Cardiac fibroblast (primary cell): Measurements from ENCODE around the gene TDG.

Experiments
- DNase-seq, 2 donors: peaks; one replicate each; pipeline versions ENCODE4 v3.0.0 to v3.0.0-alpha.2; 2010; ENCODE audit warnings: low read depth in 2 of 2
- H3K4me3 ChIP-seq, 2 donors: replicated peaks in 1 of 2; 1 replicate in 1 of 2; 2 replicates in 1 of 2; pipeline ENCODE4 v1.5.1; 2011; ENCODE audit warnings: low read depth in 2 of 2, low read length in 2 of 2, mild to moderate bottlenecking in 2 of 2, moderate library complexity in 1 of 2
- TF ChIP-seq, protein P1 (sequence below): IDR thresholded peaks from one replicate; pipeline ENCODE4 v1.5.1; 2011; ENCODE audit warnings: low read depth, mild to moderate bottlenecking, low read length, inconsistent platforms

TDG gene

GRCh38 chr12:103948746-103949406 lies 16.8 kb upstream of the TDG start:
- TF ChIP-seq, protein P1, sequence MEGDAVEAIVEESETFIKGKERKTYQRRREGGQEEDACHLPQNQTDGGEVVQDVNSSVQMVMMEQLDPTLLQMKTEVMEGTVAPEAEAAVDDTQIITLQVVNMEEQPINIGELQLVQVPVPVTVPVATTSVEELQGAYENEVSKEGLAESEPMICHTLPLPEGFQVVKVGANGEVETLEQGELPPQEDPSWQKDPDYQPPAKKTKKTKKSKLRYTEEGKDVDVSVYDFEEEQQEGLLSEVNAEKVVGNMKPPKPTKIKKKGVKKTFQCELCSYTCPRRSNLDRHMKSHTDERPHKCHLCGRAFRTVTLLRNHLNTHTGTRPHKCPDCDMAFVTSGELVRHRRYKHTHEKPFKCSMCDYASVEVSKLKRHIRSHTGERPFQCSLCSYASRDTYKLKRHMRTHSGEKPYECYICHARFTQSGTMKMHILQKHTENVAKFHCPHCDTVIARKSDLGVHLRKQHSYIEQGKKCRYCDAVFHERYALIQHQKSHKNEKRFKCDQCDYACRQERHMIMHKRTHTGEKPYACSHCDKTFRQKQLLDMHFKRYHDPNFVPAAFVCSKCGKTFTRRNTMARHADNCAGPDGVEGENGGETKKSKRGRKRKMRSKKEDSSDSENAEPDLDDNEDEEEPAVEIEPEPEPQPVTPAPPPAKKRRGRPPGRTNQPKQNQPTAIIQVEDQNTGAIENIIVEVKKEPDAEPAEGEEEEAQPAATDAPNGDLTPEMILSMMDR, result no peak
- DNase-seq, result no peak

DNA sequence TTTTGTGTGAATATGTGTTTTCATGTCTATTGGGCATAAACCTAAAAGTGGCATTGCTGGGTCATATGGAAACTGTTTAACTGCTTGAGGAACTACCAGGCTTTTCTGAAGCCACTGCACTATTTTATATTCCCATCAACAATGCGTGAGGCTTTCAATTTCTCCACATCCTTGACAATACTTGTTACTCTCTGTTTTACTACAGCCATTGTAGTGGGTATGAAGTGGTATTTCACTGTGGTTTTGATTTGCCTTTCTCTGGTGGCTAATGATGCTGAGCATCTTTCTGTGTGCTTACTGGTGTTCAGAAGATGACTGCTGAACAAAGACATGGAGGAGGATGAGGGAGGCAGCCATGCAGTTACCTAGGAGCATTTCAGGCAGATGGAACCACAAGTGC lies 13.2 kb upstream of the TDG start:
- TF ChIP-seq, protein P1, result no peak
- H3K4me3 ChIP-seq, result no peak overlapping the region
- no peak for DNase-seq

More at GRCh38 chr12:103948746-103949406, 16.8 kb upstream of the TDG start:
- no peak overlapping the region for H3K4me3 ChIP-seq

GRCh38 chr12:103955811-103956508 lies 9.7 kb upstream of the TDG start:
- TF ChIP-seq, protein P1, result no peak
- H3K4me3 ChIP-seq, result peak overlapping the region; percentile 79 to 84
- DNase-seq, result peak in 1 of 2 donors; percentile 32

DNA sequence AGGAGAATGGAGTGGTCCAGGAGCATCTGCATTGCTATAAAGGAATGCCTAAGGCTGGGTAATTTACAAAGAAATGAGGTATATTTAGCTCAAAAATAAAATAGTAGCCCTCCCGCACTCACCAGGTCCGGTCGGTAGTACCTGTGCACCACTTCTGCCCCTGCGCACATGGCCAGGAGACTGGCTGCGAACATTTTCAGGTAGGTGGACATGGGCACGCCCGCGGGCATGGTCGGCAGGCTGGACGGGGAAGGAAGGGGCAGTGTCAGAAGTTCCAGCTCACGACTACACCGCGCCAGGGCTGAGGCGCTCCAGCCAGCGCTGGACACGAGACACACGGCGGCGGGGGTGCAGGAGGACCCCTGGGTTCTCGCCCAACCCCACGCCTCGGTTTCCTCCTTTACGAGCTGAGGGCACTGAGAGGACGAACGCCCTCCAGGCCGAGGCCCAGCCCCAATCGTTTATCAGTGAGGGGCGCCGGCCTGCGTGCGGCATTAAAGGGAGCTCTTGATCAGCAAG lies 9.1 kb upstream of the TDG start:
- DNase-seq, result no peak

GRCh38 chr12:103957865-103958388 lies 7.7 kb upstream of the TDG start:
- peak overlapping the region; percentile 79 to 84 for H3K4me3 ChIP-seq
- DNase-seq, result no peak

More for the DNA sequence above, 9.1 kb upstream of the TDG start:
- peak overlapping the region; percentile 79 to 84 for H3K4me3 ChIP-seq
- TF ChIP-seq, protein P1, result no peak

GRCh38 chr12:103958621-103959020 lies 7.1 kb upstream of the TDG start:
- TF ChIP-seq, protein P1, result no peak
- H3K4me3 ChIP-seq, result no peak overlapping the region
- no peak for DNase-seq

More at GRCh38 chr12:103957865-103958388, 7.7 kb upstream of the TDG start:
- TF ChIP-seq, protein P1, result no peak
